ENCODE results near the gene FNBP1. TPM values are rescaled to one million over a fixed set of nuclear protein-coding genes. Genes with fewer than 3 reads are reported as not detected.

The FNBP1 gene
- total RNA-seq, 4 donors from 2014 or later: 13.3 to 30.0 (median 17.9) TPM

DNA sequence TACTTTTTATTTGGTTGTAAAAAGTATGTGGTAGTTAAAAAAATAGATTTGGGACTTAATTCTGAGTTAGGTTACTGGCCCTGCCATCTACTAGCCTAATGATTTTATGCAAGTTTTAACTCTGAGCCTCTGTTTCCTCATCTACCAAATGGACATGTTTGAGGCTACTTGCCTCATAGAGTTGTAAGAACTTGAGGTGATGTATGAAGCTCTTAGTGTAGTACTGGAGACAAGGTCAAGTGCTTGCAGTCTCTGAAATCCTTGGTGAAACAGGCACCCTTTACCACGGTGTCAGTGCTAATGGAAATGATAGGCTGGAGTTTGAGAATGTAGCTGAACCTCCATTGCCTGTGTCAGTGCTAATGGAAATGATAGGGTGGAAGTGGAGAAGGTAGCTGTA lies 26.1 kb upstream of the FNBP1 start:
- DNase-seq (no peak), ATAC-seq (peak in 1 of 2 donors; percentile 23)
- peaks cover 12 to 20% of the 10 kb centered on the region in 2 donors for H3K4me1 ChIP-seq
- no peaks in the 10 kb centered on the region for H3K36me3 ChIP-seq
- TF ChIP-seq, protein P1, sequence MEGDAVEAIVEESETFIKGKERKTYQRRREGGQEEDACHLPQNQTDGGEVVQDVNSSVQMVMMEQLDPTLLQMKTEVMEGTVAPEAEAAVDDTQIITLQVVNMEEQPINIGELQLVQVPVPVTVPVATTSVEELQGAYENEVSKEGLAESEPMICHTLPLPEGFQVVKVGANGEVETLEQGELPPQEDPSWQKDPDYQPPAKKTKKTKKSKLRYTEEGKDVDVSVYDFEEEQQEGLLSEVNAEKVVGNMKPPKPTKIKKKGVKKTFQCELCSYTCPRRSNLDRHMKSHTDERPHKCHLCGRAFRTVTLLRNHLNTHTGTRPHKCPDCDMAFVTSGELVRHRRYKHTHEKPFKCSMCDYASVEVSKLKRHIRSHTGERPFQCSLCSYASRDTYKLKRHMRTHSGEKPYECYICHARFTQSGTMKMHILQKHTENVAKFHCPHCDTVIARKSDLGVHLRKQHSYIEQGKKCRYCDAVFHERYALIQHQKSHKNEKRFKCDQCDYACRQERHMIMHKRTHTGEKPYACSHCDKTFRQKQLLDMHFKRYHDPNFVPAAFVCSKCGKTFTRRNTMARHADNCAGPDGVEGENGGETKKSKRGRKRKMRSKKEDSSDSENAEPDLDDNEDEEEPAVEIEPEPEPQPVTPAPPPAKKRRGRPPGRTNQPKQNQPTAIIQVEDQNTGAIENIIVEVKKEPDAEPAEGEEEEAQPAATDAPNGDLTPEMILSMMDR (IDR thresholded peaks at IDR 0.05 in 4 of 5, conservative IDR thresholded peaks at IDR 0.05 in 1 of 5): no peak
- TF ChIP-seq POLR2A (IDR thresholded peaks at IDR 0.05): no peak
- H3K27me3 ChIP-seq: no peaks in the 10 kb centered on the region
- H3K27ac ChIP-seq: peak overlapping the region in 2 of 4 donors; percentile 37 to 62
- in situ Hi-C loops (cut with MboI; ENCODE audit: low sequenced_read_pairs in 4 of 4) (loop anchor here in 1 of 4 donors (25.0 kb wide), 1 partner anchor 182 kb away; no protein-coding TSS in a partner anchor), intact Hi-C loops (cut with DNase I; ENCODE audit: low total_unique reads) (no loop called here)
- no peaks in the 10 kb centered on the region for H3K9me3 ChIP-seq
- no peak overlapping the region for H3K4me3 ChIP-seq

- Histone ChIP-seq H3K27ac (no peak overlapping the region), H3K27me3 (no peaks in the 10 kb centered on the region), H3K4me1 (peaks cover 8 to 14% of the 10 kb centered on the region in 2 donors), H3K4me3 (no peak overlapping the region), H3K36me3 (no peaks in the 10 kb centered on the region), H3K9me3 (no peaks in the 10 kb centered on the region)
- in situ Hi-C loops (cut with MboI; ENCODE audit: low sequenced_read_pairs in 4 of 4): loop anchor here in 1 of 4 donors (25.0 kb wide), 1 partner anchor 177 kb away; no protein-coding TSS in a partner anchor
- intact Hi-C loops (cut with DNase I; ENCODE audit: low total_unique reads): no loop called here
- ATAC-seq: no peak
- no peak for TF ChIP-seq POLR2A (IDR thresholded peaks at IDR 0.05)
- TF ChIP-seq, protein P1 (IDR thresholded peaks at IDR 0.05 in 4 of 5, conservative IDR thresholded peaks at IDR 0.05 in 1 of 5): no peak
- DNase-seq: no peak
These were observed 21.6 kb upstream of the FNBP1 start for GRCh38 chr9:130064621-130065020.

DNA sequence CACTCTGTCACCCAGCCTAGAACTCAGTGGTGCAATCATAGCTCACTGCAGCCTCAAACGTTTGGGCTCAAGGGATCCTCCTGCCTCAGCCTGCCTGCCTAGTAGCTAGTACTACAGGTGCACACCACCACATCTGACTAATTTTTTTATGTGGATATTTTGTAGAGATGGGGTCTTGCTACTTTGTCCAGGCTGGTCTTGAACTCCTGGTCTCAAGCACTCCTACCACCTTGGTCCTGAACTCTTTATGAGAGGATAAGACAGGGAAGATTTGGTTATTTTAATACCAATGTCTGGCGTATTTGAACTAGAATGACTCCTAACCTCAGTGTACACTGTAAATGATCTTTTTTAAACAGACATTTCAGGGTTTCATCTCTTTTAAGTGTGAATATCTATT lies 19.8 kb upstream of the FNBP1 start:
- intact Hi-C loops (cut with DNase I; ENCODE audit: low total_unique reads): no loop called here
- no peak overlapping the region for H3K4me3 ChIP-seq
- H3K36me3 ChIP-seq: no peaks in the 10 kb centered on the region
- H3K27me3 ChIP-seq: no peaks in the 10 kb centered on the region
- H3K4me1 ChIP-seq: peaks cover 0 to 6% of the 10 kb centered on the region in 2 donors
- in situ Hi-C loops (cut with MboI; ENCODE audit: low sequenced_read_pairs in 4 of 4): loop anchor here in 1 of 4 donors (25.0 kb wide), 1 partner anchor 175 kb away; no protein-coding TSS in a partner anchor
- TF ChIP-seq, protein P1 (IDR thresholded peaks at IDR 0.05 in 4 of 5, conservative IDR thresholded peaks at IDR 0.05 in 1 of 5): no peak
- TF ChIP-seq POLR2A (IDR thresholded peaks at IDR 0.05): no peak
- no peak overlapping the region for H3K27ac ChIP-seq
- ATAC-seq (no peak), DNase-seq (no peak)
- H3K9me3 ChIP-seq: no peaks in the 10 kb centered on the region

DNA sequence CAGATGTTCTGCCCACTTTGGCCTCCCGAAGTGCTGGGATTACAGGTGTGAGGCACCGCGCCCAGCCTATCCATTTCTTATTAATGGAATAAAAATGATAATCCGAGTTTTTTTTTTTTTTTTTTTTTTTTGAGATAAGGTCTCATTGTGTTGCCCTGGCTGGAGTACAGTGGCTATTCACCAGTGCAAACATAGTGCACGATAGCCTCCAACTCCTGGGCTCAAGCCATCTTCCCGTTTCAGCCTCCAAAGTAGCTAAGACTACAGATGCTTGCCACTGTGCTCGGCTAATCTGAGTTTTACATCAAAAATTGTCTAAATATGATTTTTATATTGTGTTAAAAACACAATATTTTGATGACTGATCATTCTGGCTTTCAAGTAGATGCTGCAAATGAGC lies 17.3 kb upstream of the FNBP1 start:
- no peak overlapping the region for H3K27ac ChIP-seq
- TF ChIP-seq POLR2A (IDR thresholded peaks at IDR 0.05): no peak
- TF ChIP-seq, protein P1 (IDR thresholded peaks at IDR 0.05 in 4 of 5, conservative IDR thresholded peaks at IDR 0.05 in 1 of 5): no peak
- H3K4me3 ChIP-seq: no peak overlapping the region
- no peak for DNase-seq
- H3K36me3 ChIP-seq: no peaks in the 10 kb centered on the region
- H3K4me1 ChIP-seq: no peaks in the 10 kb centered on the region
- in situ Hi-C loops (cut with MboI; ENCODE audit: low sequenced_read_pairs in 4 of 4) (loop anchor here in 1 of 4 donors (25.0 kb wide), 1 partner anchor 173 kb away; no protein-coding TSS in a partner anchor), intact Hi-C loops (cut with DNase I; ENCODE audit: low total_unique reads) (no loop called here)
- H3K27me3 ChIP-seq: no peaks in the 10 kb centered on the region
- H3K9me3 ChIP-seq: no peaks in the 10 kb centered on the region
- ATAC-seq: no peak

DNA sequence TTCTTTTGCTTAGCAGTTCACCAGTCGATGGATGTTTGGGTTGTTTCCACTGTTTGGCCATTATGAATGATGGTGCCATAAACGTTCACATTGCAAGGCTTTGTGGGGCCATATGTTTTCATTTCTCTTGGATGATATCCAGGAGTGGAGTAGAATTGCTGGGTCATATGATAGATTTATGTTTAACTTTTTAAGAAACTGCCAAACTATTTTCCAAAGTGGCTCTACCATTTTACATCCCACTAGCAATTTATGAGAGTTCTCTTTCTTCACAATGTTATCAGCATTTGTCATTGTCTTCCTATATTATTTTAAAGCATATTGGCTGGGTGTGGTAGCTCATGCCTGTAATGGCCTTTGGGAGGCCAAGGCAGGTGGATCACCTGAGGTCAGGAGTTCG lies 15.9 kb upstream of the FNBP1 start:
- intact Hi-C loops (cut with DNase I; ENCODE audit: low total_unique reads): no loop called here
- TF ChIP-seq, protein P1 (IDR thresholded peaks at IDR 0.05 in 4 of 5, conservative IDR thresholded peaks at IDR 0.05 in 1 of 5): no peak
- TF ChIP-seq POLR2A (IDR thresholded peaks at IDR 0.05): no peak
- H3K27ac ChIP-seq: no peak overlapping the region
- H3K4me3 ChIP-seq: no peak overlapping the region
- no peak for ATAC-seq
- DNase-seq: no peak
- in situ Hi-C loops (cut with MboI; ENCODE audit: low sequenced_read_pairs in 4 of 4): loop anchor here in 3 of 4 donors (10.0 to 25.0 kb wide), 2 partner anchors 172 to 174 kb away; no protein-coding TSS in a partner anchor
- no peaks in the 10 kb centered on the region for H3K27me3 ChIP-seq
- no peaks in the 10 kb centered on the region for H3K9me3 ChIP-seq
- no peaks in the 10 kb centered on the region for H3K36me3 ChIP-seq
- H3K4me1 ChIP-seq: peaks cover 6 to 8% of the 10 kb centered on the region in 2 donors
